HEK293 (cell line): ENCODE results near the gene CD44.

ENCODE experiments used
- CTCF ChIA-PET: fragments of 350-600 bp; formaldehyde crosslinking; extraction: SDS; loops from one replicate; lab custom pipeline; 2021; ENCODE audit warnings: antibody characterized with exemption; lab: Yijun Ruan, JAX
- POLR2A ChIA-PET: fragments of 300-600 bp; formaldehyde crosslinking; extraction: SDS; loops from one replicate; lab custom pipeline; 2020; ENCODE audit warnings: antibody characterized with exemption, inconsistent platforms; lab: Yijun Ruan, JAX
- H3K27ac ChIP-seq: fragments of 200-500 bp; sonication (Bioruptor generic); 2 replicates; pipeline ENCODE4 v1.5.1; 2014; ENCODE audit warnings: low read depth, low read length, control low read depth, inconsistent platforms; ENCODE audit errors: extremely low read depth
- H3K36me3 ChIP-seq, 2 experiments: fragments of 200-500 bp in 1 of 2; sonication (Bioruptor generic) in 1 of 2; 1 replicate in 1 of 2; 2 replicates in 1 of 2; pipeline ENCODE4 v1.5.1; 2014 to 2017; ENCODE audit warnings: inconsistent platforms in 2 of 2, low read length in 2 of 2; ENCODE audit not compliant: control insufficient read depth in 2 of 2, insufficient read depth in 1 of 2
- H3K4me1 ChIP-seq: fragments of 200-500 bp; sonication (Bioruptor generic); 2 replicates; pipeline ENCODE4 v1.5.1; 2014; ENCODE audit warnings: mild to moderate bottlenecking, low read length, inconsistent platforms; ENCODE audit not compliant: control insufficient read depth, insufficient read depth
- H3K4me3 ChIP-seq: 2 replicates; pipeline ENCODE4 v1.5.1; 2011; ENCODE audit warnings: low read depth, mild to moderate bottlenecking, control low read depth, low read length, moderate library complexity
- H3K9me3 ChIP-seq: fragments of 200-500 bp; sonication (Bioruptor generic); 2 replicates; pipeline ENCODE4 v1.5.1; 2014; ENCODE audit warnings: low read depth, low read length, inconsistent platforms; ENCODE audit not compliant: control insufficient read depth, insufficient read depth
- GLI2 ChIP-seq: fragments of 450-650 bp; formaldehyde crosslinking; IDR thresholded peaks from 2 replicates; pipeline ENCODE4; 2017; ENCODE audit warnings: missing biosample characterization, missing genetic modification characterization, low read depth, borderline replicate concordance
- IKZF3 ChIP-seq: fragments of 450-650 bp; IDR thresholded peaks from 2 replicates; pipeline ENCODE4 v1.5.0; 2018; ENCODE audit warnings: missing biosample characterization, mild to moderate bottlenecking, missing genetic modification characterization, moderate library complexity
- KLF10 ChIP-seq: fragments of 450-650 bp; IDR thresholded peaks from 2 replicates; pipeline ENCODE4 v1.5.1; 2018; ENCODE audit warnings: missing biosample characterization, mild to moderate bottlenecking, missing genetic modification characterization
- KLF8 ChIP-seq: fragments of 450-650 bp; formaldehyde crosslinking; IDR thresholded peaks from 2 replicates; pipeline ENCODE4 v1.5.1; 2016; ENCODE audit warnings: missing biosample characterization, missing genetic modification characterization
- PRDM1 ChIP-seq: fragments of 450-650 bp; formaldehyde crosslinking; IDR thresholded peaks from 2 replicates; pipeline ENCODE4; 2016; ENCODE audit warnings: missing biosample characterization, missing genetic modification characterization
- SP3 ChIP-seq: fragments of 450-650 bp; formaldehyde crosslinking; IDR thresholded peaks from 2 replicates; pipeline ENCODE4 v1.5.1; 2016; ENCODE audit warnings: missing biosample characterization, missing genetic modification characterization
- SP7 ChIP-seq: fragments of 450-650 bp; formaldehyde crosslinking; IDR thresholded peaks from 2 replicates; pipeline ENCODE4 v1.5.1; 2016; ENCODE audit warnings: missing biosample characterization, missing genetic modification characterization
- ZBTB17 ChIP-seq: fragments of 450-650 bp; formaldehyde crosslinking; IDR thresholded peaks from 2 replicates; pipeline ENCODE4 v1.5.1; 2016; ENCODE audit warnings: missing biosample characterization, missing genetic modification characterization
- ZNF174 ChIP-seq: fragments of 450-650 bp; formaldehyde crosslinking; IDR thresholded peaks from 2 replicates; pipeline ENCODE4 v1.5.0; 2017; ENCODE audit warnings: missing biosample characterization, mild to moderate bottlenecking, missing genetic modification characterization
- ZNF202 ChIP-seq: fragments of 450-650 bp; formaldehyde crosslinking; IDR thresholded peaks from 2 replicates; pipeline ENCODE4 v1.5.1; 2016; ENCODE audit warnings: missing biosample characterization, missing genetic modification characterization, borderline replicate concordance
- ZNF211 ChIP-seq: fragments of 450-650 bp; formaldehyde crosslinking; IDR thresholded peaks from 2 replicates; pipeline ENCODE4 v1.5.1; 2016; ENCODE audit warnings: low read depth, missing biosample characterization, missing genetic modification characterization
- ZNF214 ChIP-seq: fragments of 450-650 bp; formaldehyde crosslinking; IDR thresholded peaks from 2 replicates; pipeline ENCODE4 v1.5.1; 2017; ENCODE audit warnings: missing biosample characterization, mild to moderate bottlenecking, missing genetic modification characterization, borderline replicate concordance
- ZNF266 ChIP-seq: fragments of 450-650 bp; formaldehyde crosslinking; IDR thresholded peaks from 2 replicates; pipeline ENCODE4 v1.5.1; 2016; ENCODE audit warnings: missing biosample characterization, missing genetic modification characterization, low read depth
- ZNF292 ChIP-seq: fragments of 450-650 bp; formaldehyde crosslinking; IDR thresholded peaks from 2 replicates; pipeline ENCODE4 v1.5.1; 2016; ENCODE audit warnings: low read depth, missing biosample characterization, missing genetic modification characterization, borderline replicate concordance
- ZNF324 ChIP-seq: fragments of 450-650 bp; formaldehyde crosslinking; IDR thresholded peaks from 2 replicates; pipeline ENCODE4 v1.5.1; 2016; ENCODE audit warnings: missing biosample characterization, missing genetic modification characterization
- ZNF555 ChIP-seq: fragments of 450-650 bp; formaldehyde crosslinking; conservative IDR thresholded peaks from 2 replicates; pipeline ENCODE4 v1.5.1; 2017; ENCODE audit warnings: missing biosample characterization, mild to moderate bottlenecking, missing genetic modification characterization, inconsistent platforms
- ZNF621 ChIP-seq: fragments of 450-650 bp; formaldehyde crosslinking; IDR thresholded peaks from 2 replicates; pipeline ENCODE4 v1.5.1; 2017; ENCODE audit warnings: missing biosample characterization, missing genetic modification characterization
- ZNF777 ChIP-seq: fragments of 450-650 bp; formaldehyde crosslinking; IDR thresholded peaks from 2 replicates; pipeline ENCODE4 v1.5.1; 2017; ENCODE audit warnings: missing biosample characterization, missing genetic modification characterization, borderline replicate concordance
- ZNF830 ChIP-seq: fragments of 450-650 bp; IDR thresholded peaks from 2 replicates; pipeline ENCODE4 v1.5.0; 2018; ENCODE audit warnings: missing biosample characterization, missing genetic modification characterization, low read depth, mild to moderate bottlenecking, moderate library complexity
- TF ChIP-seq, protein P1 (sequence below): fragments of 450-650 bp; formaldehyde crosslinking; IDR thresholded peaks from 2 replicates; pipeline ENCODE4 v1.5.1; 2016; ENCODE audit warnings: missing biosample characterization, missing genetic modification characterization
- TF ChIP-seq, protein P2 (sequence below): fragments of 450-650 bp; formaldehyde crosslinking; IDR thresholded peaks from 2 replicates; pipeline ENCODE4 v1.5.1; 2017; ENCODE audit warnings: missing biosample characterization, mild to moderate bottlenecking, missing genetic modification characterization, moderate library complexity
- TF ChIP-seq, protein P3 (sequence below): fragments of 450-650 bp; IDR thresholded peaks from 2 replicates; pipeline ENCODE4 v1.5.1; 2018; ENCODE audit warnings: missing biosample characterization, missing genetic modification characterization
- TF ChIP-seq, protein P4 (sequence below): fragments of 450-650 bp; formaldehyde crosslinking; IDR thresholded peaks from 2 replicates; pipeline ENCODE4 v1.5.1; 2016; ENCODE audit warnings: missing biosample characterization, missing genetic modification characterization
- TF ChIP-seq, protein P5 (sequence below): fragments of 450-650 bp; formaldehyde crosslinking; IDR thresholded peaks from 2 replicates; pipeline ENCODE4 v1.5.1; 2017; ENCODE audit warnings: missing biosample characterization, missing genetic modification characterization
- TF ChIP-seq, protein P6 (sequence below): fragments of 450-650 bp; formaldehyde crosslinking; IDR thresholded peaks from 2 replicates; pipeline ENCODE4 v1.5.1; 2017; ENCODE audit warnings: missing biosample characterization, missing genetic modification characterization

The CD44 gene

DNA sequence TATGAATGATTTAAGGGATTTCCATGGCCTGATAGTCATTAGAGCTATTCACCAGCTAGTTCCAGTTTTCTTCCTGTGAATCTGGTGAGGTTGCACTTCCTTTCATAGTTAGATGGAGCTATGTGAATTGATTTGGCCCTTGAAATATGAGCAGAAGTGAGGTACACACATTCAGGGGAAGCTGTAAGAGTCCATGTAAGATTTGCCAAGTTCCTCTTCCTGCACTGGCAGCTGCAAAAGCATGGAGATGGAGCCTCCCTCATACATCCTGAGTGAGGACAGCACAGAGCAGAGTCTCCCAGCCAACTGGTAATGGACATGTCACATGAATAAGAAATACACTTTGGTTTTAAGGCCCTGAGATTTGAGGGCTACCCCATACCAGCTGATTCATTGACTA is 111.7 kb downstream of the CD44 start (continued):
- TF ChIP-seq, protein P1, sequence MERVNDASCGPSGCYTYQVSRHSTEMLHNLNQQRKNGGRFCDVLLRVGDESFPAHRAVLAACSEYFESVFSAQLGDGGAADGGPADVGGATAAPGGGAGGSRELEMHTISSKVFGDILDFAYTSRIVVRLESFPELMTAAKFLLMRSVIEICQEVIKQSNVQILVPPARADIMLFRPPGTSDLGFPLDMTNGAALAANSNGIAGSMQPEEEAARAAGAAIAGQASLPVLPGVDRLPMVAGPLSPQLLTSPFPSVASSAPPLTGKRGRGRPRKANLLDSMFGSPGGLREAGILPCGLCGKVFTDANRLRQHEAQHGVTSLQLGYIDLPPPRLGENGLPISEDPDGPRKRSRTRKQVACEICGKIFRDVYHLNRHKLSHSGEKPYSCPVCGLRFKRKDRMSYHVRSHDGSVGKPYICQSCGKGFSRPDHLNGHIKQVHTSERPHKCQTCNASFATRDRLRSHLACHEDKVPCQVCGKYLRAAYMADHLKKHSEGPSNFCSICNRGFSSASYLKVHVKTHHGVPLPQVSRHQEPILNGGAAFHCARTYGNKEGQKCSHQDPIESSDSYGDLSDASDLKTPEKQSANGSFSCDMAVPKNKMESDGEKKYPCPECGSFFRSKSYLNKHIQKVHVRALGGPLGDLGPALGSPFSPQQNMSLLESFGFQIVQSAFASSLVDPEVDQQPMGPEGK (tag by site-specific recombination) = no peak
- TF ChIP-seq ZNF324 (no peak), SP3 (tag by site-specific recombination) (no peak)
- TF ChIP-seq, protein P2, sequence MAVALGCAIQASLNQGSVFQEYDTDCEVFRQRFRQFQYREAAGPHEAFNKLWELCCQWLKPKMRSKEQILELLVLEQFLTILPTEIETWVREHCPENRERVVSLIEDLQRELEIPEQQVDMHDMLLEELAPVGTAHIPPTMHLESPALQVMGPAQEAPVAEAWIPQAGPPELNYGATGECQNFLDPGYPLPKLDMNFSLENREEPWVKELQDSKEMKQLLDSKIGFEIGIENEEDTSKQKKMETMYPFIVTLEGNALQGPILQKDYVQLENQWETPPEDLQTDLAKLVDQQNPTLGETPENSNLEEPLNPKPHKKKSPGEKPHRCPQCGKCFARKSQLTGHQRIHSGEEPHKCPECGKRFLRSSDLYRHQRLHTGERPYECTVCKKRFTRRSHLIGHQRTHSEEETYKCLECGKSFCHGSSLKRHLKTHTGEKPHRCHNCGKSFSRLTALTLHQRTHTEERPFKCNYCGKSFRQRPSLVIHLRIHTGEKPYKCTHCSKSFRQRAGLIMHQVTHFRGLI (tag by site-specific recombination) = no peak
- TF ChIP-seq, protein P3, sequence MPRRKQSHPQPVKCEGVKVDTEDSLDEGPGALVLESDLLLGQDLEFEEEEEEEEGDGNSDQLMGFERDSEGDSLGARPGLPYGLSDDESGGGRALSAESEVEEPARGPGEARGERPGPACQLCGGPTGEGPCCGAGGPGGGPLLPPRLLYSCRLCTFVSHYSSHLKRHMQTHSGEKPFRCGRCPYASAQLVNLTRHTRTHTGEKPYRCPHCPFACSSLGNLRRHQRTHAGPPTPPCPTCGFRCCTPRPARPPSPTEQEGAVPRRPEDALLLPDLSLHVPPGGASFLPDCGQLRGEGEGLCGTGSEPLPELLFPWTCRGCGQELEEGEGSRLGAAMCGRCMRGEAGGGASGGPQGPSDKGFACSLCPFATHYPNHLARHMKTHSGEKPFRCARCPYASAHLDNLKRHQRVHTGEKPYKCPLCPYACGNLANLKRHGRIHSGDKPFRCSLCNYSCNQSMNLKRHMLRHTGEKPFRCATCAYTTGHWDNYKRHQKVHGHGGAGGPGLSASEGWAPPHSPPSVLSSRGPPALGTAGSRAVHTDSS (tag by site-specific recombination) = no peak

DNA sequence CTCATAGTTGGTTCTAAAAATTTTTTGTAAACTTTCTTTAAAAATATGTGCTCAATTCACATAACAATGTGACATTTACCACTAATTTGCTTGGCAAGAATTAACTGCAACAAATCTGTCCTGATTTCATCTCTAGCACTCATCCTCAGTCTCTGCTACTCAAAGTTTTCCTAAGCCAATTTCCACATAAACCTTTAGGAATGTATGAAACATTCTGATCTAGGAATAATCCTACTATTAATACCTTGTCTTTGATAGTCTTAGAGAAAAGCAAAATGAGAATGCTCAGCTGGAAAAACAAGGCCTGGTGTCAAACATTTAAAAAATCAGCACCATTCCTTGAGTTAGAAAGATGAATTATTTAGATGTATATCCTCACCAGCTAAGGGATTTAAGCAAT is 114.3 kb downstream of the CD44 start:
- TF ChIP-seq ZBTB17 (no peak), GLI2 (tag by site-specific recombination) (no peak), KLF10 (tag by site-specific recombination) (no peak), ZNF202 (tag by site-specific recombination) (no peak), ZNF214 (tag by site-specific recombination) (no peak), KLF8 (tag by site-specific recombination) (no peak), PRDM1 (tag by site-specific recombination) (no peak), ZNF174 (tag by site-specific recombination) (no peak), ZNF830 (tag by site-specific recombination) (no peak), SP7 (no peak), ZNF555 (no peak), ZNF266 (tag by site-specific recombination) (no peak), IKZF3 (tag by site-specific recombination) (no peak), ZNF777 (tag by site-specific recombination) (no peak), ZNF292 (no peak), ZNF621 (tag by site-specific recombination) (no peak), ZNF211 (tag by site-specific recombination) (no peak)
- TF ChIP-seq, protein P4, sequence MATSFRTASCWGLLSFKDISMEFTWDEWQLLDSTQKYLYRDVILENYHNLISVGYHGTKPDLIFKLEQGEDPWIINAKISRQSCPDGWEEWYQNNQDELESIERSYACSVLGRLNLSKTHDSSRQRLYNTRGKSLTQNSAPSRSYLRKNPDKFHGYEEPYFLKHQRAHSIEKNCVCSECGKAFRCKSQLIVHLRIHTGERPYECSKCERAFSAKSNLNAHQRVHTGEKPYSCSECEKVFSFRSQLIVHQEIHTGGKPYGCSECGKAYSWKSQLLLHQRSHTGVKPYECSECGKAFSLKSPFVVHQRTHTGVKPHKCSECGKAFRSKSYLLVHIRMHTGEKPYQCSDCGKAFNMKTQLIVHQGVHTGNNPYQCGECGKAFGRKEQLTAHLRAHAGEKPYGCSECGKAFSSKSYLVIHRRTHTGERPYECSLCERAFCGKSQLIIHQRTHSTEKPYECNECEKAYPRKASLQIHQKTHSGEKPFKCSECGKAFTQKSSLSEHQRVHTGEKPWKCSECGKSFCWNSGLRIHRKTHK = no peak
- TF ChIP-seq, protein P5, sequence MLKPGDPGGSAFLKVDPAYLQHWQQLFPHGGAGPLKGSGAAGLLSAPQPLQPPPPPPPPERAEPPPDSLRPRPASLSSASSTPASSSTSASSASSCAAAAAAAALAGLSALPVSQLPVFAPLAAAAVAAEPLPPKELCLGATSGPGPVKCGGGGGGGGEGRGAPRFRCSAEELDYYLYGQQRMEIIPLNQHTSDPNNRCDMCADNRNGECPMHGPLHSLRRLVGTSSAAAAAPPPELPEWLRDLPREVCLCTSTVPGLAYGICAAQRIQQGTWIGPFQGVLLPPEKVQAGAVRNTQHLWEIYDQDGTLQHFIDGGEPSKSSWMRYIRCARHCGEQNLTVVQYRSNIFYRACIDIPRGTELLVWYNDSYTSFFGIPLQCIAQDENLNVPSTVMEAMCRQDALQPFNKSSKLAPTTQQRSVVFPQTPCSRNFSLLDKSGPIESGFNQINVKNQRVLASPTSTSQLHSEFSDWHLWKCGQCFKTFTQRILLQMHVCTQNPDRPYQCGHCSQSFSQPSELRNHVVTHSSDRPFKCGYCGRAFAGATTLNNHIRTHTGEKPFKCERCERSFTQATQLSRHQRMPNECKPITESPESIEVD = no peak
- TF ChIP-seq, protein P6, sequence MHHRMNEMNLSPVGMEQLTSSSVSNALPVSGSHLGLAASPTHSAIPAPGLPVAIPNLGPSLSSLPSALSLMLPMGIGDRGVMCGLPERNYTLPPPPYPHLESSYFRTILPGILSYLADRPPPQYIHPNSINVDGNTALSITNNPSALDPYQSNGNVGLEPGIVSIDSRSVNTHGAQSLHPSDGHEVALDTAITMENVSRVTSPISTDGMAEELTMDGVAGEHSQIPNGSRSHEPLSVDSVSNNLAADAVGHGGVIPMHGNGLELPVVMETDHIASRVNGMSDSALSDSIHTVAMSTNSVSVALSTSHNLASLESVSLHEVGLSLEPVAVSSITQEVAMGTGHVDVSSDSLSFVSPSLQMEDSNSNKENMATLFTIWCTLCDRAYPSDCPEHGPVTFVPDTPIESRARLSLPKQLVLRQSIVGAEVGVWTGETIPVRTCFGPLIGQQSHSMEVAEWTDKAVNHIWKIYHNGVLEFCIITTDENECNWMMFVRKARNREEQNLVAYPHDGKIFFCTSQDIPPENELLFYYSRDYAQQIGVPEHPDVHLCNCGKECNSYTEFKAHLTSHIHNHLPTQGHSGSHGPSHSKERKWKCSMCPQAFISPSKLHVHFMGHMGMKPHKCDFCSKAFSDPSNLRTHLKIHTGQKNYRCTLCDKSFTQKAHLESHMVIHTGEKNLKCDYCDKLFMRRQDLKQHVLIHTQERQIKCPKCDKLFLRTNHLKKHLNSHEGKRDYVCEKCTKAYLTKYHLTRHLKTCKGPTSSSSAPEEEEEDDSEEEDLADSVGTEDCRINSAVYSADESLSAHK (tag by site-specific recombination) = no peak
- CTCF ChIA-PET = no interaction called here
- H3K9me3 ChIP-seq = no peaks in the 10 kb centered on the region
- no peak overlapping the region for H3K27ac ChIP-seq
- H3K4me3 ChIP-seq = no peak overlapping the region
- POLR2A ChIA-PET = no interaction called here
- no peaks in the 10 kb centered on the region for H3K36me3 ChIP-seq
- H3K4me1 ChIP-seq = no peaks in the 10 kb centered on the region
